CD4-positive, alpha-beta T cell treated with Interleukin-6 at 100 ng/mL for 8 hours (primary cell): ENCODE data around the gene OSBPL9.

Experiments used
- DNase-seq: peaks from one replicate; pipeline ENCODE4 v3.0.0-alpha.2; 2020; ENCODE audit warnings: mixed read lengths, low spot score

Gene OSBPL9, protein sequence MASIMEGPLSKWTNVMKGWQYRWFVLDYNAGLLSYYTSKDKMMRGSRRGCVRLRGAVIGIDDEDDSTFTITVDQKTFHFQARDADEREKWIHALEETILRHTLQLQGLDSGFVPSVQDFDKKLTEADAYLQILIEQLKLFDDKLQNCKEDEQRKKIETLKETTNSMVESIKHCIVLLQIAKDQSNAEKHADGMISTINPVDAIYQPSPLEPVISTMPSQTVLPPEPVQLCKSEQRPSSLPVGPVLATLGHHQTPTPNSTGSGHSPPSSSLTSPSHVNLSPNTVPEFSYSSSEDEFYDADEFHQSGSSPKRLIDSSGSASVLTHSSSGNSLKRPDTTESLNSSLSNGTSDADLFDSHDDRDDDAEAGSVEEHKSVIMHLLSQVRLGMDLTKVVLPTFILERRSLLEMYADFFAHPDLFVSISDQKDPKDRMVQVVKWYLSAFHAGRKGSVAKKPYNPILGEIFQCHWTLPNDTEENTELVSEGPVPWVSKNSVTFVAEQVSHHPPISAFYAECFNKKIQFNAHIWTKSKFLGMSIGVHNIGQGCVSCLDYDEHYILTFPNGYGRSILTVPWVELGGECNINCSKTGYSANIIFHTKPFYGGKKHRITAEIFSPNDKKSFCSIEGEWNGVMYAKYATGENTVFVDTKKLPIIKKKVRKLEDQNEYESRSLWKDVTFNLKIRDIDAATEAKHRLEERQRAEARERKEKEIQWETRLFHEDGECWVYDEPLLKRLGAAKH

GRCh38 chr1:51616903-51617708 lies at the start of gene OSBPL9:
TSS of gene OSBPL9 (plus strand) at chr1:51617092. CDS start at chr1:51617111, 19 bp downstream.
- peak; percentile 94 for DNase-seq

GRCh38 chr1:51567653-51568052 lies 49.2 kb upstream of the OSBPL9 start:
- no peak for DNase-seq

- DNase-seq: no peak
Observed at GRCh38 chr1:51568231-51568935, 48.5 kb upstream of the OSBPL9 start.

DNA sequence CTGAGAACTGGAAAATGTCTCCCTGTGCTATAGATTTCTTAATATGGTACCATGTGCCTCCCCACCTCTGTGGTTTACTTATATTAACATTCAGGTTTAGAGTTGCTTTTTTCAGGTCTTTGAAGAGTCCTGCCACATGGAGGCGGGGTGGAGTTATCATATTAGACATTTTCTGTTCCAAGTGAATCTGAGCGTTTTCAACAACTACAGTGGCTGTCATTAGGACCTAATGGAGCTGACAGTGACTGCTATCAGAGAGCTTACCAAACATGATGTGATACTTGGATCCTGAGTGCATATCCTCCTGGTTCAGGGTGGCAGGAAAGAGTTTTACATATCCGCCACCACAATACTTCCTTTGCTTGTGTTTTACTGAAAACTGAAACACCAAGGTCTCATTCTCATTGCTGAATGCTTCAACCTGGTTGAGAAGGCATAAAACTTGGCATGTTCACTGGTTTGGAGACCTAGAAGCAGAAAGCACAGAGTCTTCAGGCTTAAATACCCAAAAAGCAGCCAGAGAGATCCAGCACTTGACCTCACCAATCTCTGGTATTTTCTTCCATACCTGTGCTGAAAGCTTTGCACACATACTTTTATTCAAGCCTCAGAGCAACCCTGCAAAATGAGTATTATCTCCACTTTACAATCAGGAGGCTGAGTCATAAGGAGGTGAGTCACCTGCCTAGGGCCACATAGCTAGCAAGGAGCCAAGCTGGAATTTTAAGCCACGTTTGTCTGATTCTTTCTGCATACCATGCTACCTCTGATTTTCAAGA lies 47.4 kb upstream of the OSBPL9 start:
- peak; percentile 67 for DNase-seq

DNA sequence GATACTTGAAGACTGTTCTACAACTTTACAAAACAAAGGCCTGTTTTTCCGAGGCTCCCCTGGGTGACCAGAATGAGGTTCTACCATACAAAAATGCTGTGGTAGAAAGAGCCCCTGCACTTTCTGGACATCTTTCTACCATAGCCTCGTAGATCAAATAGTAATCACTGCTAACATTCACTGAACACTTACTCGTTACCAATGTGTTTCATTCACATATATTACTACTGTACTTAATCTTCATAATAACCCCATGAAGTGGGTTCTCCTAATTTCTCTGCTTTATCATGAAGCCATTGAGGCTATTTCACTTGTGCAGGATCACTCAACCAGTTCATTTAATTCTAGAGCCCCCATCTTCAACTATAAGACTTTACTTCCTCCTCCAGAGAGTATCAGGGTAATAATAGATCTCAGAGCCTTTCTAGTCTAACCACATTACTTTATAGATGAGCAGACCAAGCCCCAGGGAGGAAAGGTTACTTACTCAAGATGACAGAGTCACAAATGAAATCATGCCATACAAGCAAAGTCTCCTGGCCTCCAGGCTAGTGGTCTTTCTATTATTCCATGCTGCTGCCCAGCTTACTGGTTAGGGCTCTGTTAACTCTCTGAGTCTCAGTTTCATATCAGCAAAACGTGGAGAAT lies 46.7 kb upstream of the OSBPL9 start:
- DNase-seq: no peak

DNA sequence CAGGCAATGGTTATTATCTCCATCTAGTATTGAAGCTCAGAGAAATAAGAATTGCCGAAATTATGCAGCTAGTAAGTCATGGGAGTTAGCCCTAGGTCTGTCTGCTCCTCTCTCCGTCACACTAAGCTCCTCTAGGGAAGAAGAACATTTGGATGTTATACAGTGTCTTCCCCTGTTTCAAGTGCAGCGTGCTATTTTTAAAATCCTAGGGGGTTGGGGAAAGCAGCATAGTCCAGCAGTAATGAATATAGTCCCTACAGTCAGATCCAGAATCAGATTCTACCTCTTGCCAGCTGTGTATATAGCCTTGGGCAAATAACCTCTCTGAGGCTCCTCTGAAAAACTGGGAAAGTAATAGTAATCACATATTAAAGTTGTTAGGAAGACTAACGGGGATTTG lies 44.5 kb upstream of the OSBPL9 start:
- DNase-seq: no peak

GRCh38 chr1:51574796-51575195 lies 42.1 kb upstream of the OSBPL9 start:
- DNase-seq: no peak

DNA sequence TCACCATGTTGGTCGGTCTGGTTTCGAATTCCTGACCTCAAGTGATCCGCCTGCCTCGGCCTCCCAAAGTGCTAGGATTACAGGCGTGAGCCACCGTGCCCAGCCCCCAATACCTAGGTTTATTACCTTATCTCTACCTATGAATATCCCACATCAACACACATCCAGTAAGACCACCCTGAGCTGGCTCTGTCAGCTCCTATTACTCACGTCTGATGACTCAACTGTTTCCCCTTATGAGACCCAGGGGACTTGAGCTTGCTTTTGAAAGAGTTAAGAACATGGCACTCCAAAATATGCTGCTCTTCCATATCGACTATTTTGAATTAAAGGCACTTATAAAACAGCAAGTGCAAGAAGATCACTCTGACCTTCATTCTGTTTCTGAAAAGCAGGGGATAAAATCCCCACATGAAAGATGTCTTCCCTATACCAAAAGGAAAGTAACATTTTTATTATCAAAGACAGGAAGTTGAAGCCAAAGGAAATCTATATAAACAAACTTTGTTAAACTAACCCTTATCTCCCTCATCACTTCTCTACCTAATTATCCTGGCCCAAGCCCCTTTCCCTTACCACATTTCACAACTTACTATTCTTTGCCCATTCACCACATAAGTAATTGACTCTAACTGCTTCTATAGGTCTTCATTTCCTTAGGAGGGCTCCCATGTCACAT lies 41.3 kb upstream of the OSBPL9 start:
- no peak for DNase-seq

DNA sequence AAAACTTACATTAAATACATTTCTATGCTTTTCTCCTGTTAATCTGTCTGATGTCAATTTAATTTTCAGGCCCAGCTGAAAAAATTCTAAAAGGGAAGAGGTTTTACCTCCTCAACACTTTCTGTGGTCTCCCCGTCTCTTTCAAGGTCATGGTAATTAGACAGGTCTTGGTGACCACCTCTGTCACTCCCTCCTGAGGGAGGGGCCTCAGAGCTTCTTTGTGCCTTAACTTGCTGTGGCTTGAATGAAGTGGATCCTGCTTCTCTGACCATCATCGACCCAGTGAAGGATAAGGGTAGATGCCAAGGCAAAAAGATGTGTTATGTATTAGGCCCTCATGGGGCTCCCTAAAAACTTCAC lies 40.8 kb upstream of the OSBPL9 start:
- no peak for DNase-seq

DNA sequence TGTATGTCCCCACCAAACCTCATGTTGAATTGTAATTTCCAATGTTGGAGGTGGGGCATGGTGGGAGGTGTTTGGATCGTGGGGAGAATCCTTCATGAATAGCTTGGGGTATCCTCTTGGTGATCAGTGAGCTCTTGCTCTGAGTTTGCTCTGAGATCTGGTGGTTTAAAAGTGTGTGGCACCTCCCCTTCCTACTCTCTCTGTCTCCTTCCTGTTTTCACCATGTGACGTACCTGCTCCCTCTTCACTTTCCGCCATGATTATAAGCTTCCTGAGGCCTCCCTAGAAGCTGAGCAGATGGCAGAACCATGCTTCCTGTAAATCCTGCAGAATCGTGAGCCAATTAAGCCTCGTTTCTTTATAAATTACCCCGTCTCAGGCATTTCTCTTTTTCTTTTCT lies 40.0 kb upstream of the OSBPL9 start:
- no peak for DNase-seq

- DNase-seq: no peak
Observed at GRCh38 chr1:51578383-51579109, 38.3 kb upstream of the OSBPL9 start.

GRCh38 chr1:51581238-51581637 lies 35.7 kb upstream of the OSBPL9 start:
- DNase-seq: no peak

DNA sequence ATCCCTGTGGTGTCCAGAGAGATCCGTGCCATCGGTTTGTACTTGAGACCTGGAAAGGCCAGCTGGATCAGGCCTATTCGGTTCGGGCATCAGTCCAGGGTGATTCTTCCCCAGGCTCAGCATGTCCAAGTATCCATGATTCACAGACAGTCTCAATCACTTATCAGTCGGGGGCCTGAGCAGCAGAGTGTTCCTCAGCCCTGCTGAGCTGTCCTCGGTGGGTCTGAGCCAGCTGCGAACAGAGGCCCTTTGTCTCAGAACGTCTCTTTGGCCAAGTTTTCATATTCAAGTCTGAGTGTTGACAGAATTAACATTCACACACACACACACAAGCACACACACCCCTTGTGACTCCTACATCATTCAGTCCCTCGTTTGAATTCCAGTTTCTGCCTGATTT lies 33.4 kb upstream of the OSBPL9 start:
- no peak for DNase-seq

DNA sequence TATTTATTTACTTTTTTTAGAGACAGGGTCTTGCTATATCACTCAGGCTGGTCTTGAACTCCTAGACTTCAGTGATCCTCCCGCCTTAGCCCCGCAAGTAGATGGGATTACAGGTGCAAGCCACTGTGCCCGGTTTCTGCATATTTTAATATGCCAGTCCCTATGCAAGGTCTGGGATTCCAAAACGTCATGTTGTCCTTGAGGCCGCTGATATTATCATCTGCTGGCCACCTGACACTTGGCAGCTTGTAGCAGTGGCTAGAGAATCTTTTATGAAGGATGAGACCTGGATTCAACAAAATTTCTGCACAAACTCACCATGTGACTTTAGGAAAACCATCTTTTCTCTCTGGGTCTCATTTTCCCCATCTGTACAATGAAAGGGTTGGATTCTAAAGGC lies 32.9 kb upstream of the OSBPL9 start:
- DNase-seq: no peak

- DNase-seq: no peak
Observed at GRCh38 chr1:51592711-51593110, 24.2 kb upstream of the OSBPL9 start.

- no peak for DNase-seq
Observed at GRCh38 chr1:51594716-51595115, 22.2 kb upstream of the OSBPL9 start.

GRCh38 chr1:51600529-51600928 lies 16.4 kb upstream of the OSBPL9 start:
- no peak for DNase-seq

- no peak for DNase-seq
Observed at GRCh38 chr1:51600965-51601364, 15.9 kb upstream of the OSBPL9 start.

DNA sequence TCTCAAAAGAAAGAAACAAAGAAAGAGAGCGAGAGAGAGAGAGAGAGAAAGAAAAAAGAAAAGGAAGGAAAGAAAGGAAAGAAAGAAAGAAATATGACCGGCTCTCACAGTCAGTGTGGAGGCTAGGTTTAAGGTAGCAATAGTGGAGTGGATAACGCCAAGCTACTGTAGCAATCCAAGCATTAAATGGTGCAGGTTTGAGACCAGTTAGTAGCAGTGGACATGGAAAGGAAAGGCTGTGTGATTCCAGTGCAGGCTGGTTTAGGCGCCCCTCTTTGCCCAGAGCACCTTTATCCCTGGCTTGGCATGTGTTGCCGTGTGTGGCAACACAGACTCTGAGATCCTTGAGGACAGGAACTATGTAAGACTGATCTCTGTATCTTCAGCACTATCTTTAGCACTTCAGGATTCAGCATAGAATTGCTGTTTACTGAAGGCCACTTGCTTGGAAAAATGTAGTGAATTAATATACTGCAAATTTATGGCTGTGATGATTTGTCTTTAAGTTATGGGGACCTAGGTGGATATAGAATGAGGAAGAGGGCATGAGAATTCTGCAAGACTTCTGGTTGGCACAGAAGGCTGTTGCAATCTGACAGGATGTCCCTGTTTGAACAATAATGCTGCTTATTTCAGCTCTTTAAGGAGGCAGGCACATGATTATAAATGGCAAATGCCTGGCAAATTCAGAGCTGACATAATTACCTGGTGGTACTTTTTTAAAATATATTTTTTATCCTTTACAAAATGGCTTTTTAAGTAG lies 10.8 kb upstream of the OSBPL9 start:
- DNase-seq: no peak
